Measurements from ENCODE around the gene EPHB1.

- TF ChIP-seq EZH2 (IDR thresholded peaks at IDR 0.05), result no peak
- TF ChIP-seq POLR2AphosphoS5 (IDR thresholded peaks at IDR 0.05; ENCODE audit: borderline replicate concordance, low read depth, low read length), result no peak
Measured at GRCh38 chr3:135117977-135118376, 322.9 kb downstream of the EPHB1 start.
